Sigmoid colon (tissue), 7 donors: ENCODE data around the gene TBC1D22A. TPM values are rescaled to one million over a fixed set of nuclear protein-coding genes. Genes with fewer than 3 reads are reported as not detected.

Source experiments
- DNase-seq: peaks from one replicate; pipeline ENCODE4 v3.0.0-alpha.2; 2019
- H3K27ac ChIP-seq, 4 donors: fragments of 200-600 bp; sonication (generic); one replicate each; pipeline ENCODE4 v1.5.1; 2016 to 2019; ENCODE audit warnings: mild to moderate bottlenecking in 1 of 4
- H3K27me3 ChIP-seq, 3 donors: fragments of 200-600 bp; sonication (generic); one replicate each; pipeline ENCODE4 v1.5.1; 2019; ENCODE audit warnings: mild to moderate bottlenecking in 1 of 3
- H3K36me3 ChIP-seq, 4 donors: fragments of 200-600 bp; sonication (generic); one replicate each; pipeline ENCODE4 v1.5.1; 2016 to 2019
- H3K4me1 ChIP-seq, 4 donors: fragments of 200-600 bp; sonication (generic); one replicate each; pipeline ENCODE4 v1.5.1; 2017 to 2019
- H3K4me3 ChIP-seq, 4 donors: fragments of 200-600 bp; sonication (generic); one replicate each; pipeline ENCODE4 v1.5.1; 2017 to 2019; ENCODE audit warnings: mild to moderate bottlenecking in 2 of 4, moderate library complexity in 1 of 4
- H3K9me3 ChIP-seq, 4 donors: fragments of 200-600 bp in 3 of 4; sonication (generic) in 3 of 4; one replicate each; pipeline versions ENCODE4 v1.5.1 to v1.6.1; 2013 to 2019
- CTCF ChIP-seq, 4 experiments: fragments of 450-650 bp in 3 of 4; fragments of 200-600 bp in 1 of 4; IDR thresholded peaks; one replicate each; pipeline ENCODE4 v1.5.1; 2016 to 2019; ENCODE audit warnings: antibody characterized with exemption in 4 of 4, mild to moderate bottlenecking in 3 of 4, moderate library complexity in 2 of 4
- EP300 ChIP-seq, 4 donors: sonication (generic); formaldehyde crosslinking; IDR thresholded peaks; one replicate each; pipeline ENCODE4 v1.6.1; 2017; ENCODE audit warnings: antibody characterized with exemption in 4 of 4
- POLR2A ChIP-seq, 2 donors: fragments of 450-650 bp; IDR thresholded peaks; one replicate each; pipeline ENCODE4 v1.6.1; 2016; ENCODE audit warnings: antibody characterized with exemption in 2 of 2, mild to moderate bottlenecking in 2 of 2, moderate library complexity in 2 of 2
- POLR2AphosphoS5 ChIP-seq, 4 donors: sonication (generic); formaldehyde crosslinking; IDR thresholded peaks; one replicate each; pipeline ENCODE4 v1.6.1; 2017; ENCODE audit warnings: antibody characterized with exemption in 4 of 4
- WGBS, 2 donors: extraction: QIAGEN DNeasy Blood & Tissue Kit; methylation state at CpG; one replicate each; pipeline ENCODE4 v1.1.7; 2013; 5-methylcytosine and 5-hydroxymethylcytosine counted together
- intact Hi-C: fragments of 100-400 bp; cut with DNase I; formaldehyde crosslinking; loops from one replicate; pipeline ENCODE4 v1.15.1; 2023
- polyA plus RNA-seq, 3 donors: library from polyadenylated mRNA; stranded (reverse); fragments of 200-250 nt; gene quantifications; one replicate each; pipeline ENCODE4 v1.2.3, GENCODE V29; 2013
- total RNA-seq, 4 donors: library from RNA; depleted of rRNA; stranded (reverse); fragments of >200 nt; gene quantifications; one replicate each; pipeline ENCODE4 v1.1.0, GENCODE V29; 2016
- donor health status: healthy with polysubstance abuse.
- donor health status: Bipolar disorder and iron deficiency.
- donor health status: healthy.

TBC1D22A gene
- total and polyA plus RNA-seq, 7 donors = 13.6 to 34.6 (median 14.3) TPM

GRCh38 chr22:47088480-47089158 is 326.2 kb downstream of the TBC1D22A start:
- intact Hi-C loops = no loop called here
- Histone ChIP-seq H3K36me3 (no peaks in the 10 kb centered on the region), H3K4me1 (peaks cover 0 to 19% (median 12%) of the 10 kb centered on the region in 4 donors), H3K27ac (no peak overlapping the region), H3K4me3 (no peak overlapping the region), H3K9me3 (no peaks in the 10 kb centered on the region), H3K27me3 (no peaks in the 10 kb centered on the region)
- WGBS, 2 donors = 78 to 89% methylated on average over 11 of the region's 11 CpGs
- TF ChIP-seq POLR2AphosphoS5 (IDR thresholded peaks at IDR 0.05) (no peak), EP300 (IDR thresholded peaks at IDR 0.05) (no peak), POLR2A (IDR thresholded peaks at IDR 0.05) (no peak), CTCF (IDR thresholded peaks at IDR 0.05) (no peak)
- DNase-seq = no peak

GRCh38 chr22:47089374-47089773 is 326.9 kb downstream of the TBC1D22A start:
- no peak for DNase-seq
- TF ChIP-seq EP300 (IDR thresholded peaks at IDR 0.05) (no peak), POLR2A (IDR thresholded peaks at IDR 0.05) (no peak), CTCF (IDR thresholded peaks at IDR 0.05) (no peak), POLR2AphosphoS5 (IDR thresholded peaks at IDR 0.05) (no peak)

GRCh38 chr22:47089796-47090460 is 327.5 kb downstream of the TBC1D22A start:
- peaks cover 0 to 19% (median 12%) of the 10 kb centered on the region in 4 donors for H3K4me1 ChIP-seq
- no peaks in the 10 kb centered on the region for H3K36me3 ChIP-seq
- H3K27me3 ChIP-seq = no peaks in the 10 kb centered on the region
- intact Hi-C loops = no loop called here
- WGBS, 2 donors = 71 to 81% methylated on average over 21 of the region's 21 CpGs
- TF ChIP-seq POLR2A (IDR thresholded peaks at IDR 0.05) (no peak), CTCF (IDR thresholded peaks at IDR 0.05) (no peak), EP300 (IDR thresholded peaks at IDR 0.05) (no peak), POLR2AphosphoS5 (IDR thresholded peaks at IDR 0.05) (no peak)
- H3K27ac ChIP-seq = no peak overlapping the region
- peak overlapping the region in 3 of 4 donors; percentile 28 to 49 (median 45) for H3K4me3 ChIP-seq
- H3K9me3 ChIP-seq = no peaks in the 10 kb centered on the region
- DNase-seq = no peak

More at GRCh38 chr22:47089374-47089773, 326.9 kb downstream of the TBC1D22A start:
- H3K9me3 ChIP-seq = no peaks in the 10 kb centered on the region
- 90% methylated on average over 7 of the region's 7 CpGs for WGBS, 2 donors
- H3K4me3 ChIP-seq = no peak overlapping the region
- intact Hi-C loops = no loop called here
- no peaks in the 10 kb centered on the region for H3K36me3 ChIP-seq
- H3K27ac ChIP-seq = no peak overlapping the region
- H3K4me1 ChIP-seq = peaks cover 0 to 19% (median 12%) of the 10 kb centered on the region in 4 donors
- H3K27me3 ChIP-seq = no peaks in the 10 kb centered on the region

DNA sequence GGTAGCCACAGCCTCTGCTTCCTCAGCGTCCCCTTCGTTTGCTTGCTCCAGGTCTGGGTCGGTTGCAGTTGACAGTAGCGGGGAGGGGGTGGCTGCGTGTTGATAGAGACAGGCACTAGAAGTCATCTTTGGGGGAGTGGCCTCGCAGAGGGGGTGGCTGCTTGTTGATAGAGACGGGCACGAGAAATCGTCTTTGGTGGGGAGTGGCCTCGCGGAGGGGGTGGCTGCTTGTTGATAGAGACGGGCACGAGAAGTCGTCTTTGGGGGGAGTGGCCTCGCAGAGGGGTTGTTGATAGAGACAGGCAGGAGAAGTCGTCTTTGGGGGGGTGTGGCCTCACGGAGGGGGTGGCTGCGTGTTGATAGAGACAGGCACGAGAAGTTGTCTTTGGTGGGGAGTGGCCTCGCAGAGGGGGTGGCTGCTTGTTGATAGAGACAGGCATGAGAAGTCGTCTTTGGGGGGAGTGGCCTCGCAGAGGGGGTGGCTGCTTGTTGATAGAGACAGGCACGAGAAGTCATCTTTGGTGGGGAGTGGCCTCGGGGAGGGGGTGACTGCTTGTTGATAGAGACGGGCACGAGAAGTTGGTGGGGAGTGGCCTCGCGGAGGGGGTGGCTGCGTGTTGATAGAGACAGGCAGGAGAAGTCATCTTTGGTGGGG is 328.3 kb downstream of the TBC1D22A start:
- H3K27me3 ChIP-seq = no peaks in the 10 kb centered on the region
- no peaks in the 10 kb centered on the region for H3K36me3 ChIP-seq
- no peak overlapping the region for H3K27ac ChIP-seq
- no peaks in the 10 kb centered on the region for H3K9me3 ChIP-seq
- DNase-seq = no peak
- intact Hi-C loops = no loop called here
- TF ChIP-seq EP300 (IDR thresholded peaks at IDR 0.05) = no peak
- no peak for TF ChIP-seq POLR2A (IDR thresholded peaks at IDR 0.05)
- TF ChIP-seq CTCF (IDR thresholded peaks at IDR 0.05) = no peak
- TF ChIP-seq POLR2AphosphoS5 (IDR thresholded peaks at IDR 0.05) = no peak
- peak overlapping the region; percentile 13 to 49 (median 36) for H3K4me3 ChIP-seq
- 9 to 16% methylated on average over 29 of the region's 29 CpGs for WGBS, 2 donors
- H3K4me1 ChIP-seq = peaks cover 0 to 19% (median 12%) of the 10 kb centered on the region in 4 donors
